ENCODE results near the gene DENND1A.

The DENND1A gene

DNA sequence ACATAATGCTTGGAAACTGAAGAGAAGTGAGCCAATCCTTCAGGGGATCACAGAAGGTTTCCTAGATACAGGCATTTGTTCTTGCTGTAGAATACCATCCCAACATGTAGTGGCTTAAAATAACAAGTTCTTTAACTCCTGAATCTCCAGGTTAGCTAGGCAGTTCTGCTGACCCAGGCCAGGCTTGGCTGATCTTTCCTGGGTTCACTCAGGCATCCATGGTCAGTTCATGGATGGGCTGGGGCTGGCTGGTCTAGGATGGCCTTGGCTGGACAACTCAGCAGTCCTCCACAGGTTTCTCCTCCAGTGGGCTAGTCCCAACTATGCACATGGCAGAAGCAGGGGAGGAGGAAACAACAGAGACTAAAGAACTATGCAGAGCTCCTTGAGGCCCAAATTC lies 37.4 kb upstream of the DENND1A start:
- TF ChIP-seq, protein P1, sequence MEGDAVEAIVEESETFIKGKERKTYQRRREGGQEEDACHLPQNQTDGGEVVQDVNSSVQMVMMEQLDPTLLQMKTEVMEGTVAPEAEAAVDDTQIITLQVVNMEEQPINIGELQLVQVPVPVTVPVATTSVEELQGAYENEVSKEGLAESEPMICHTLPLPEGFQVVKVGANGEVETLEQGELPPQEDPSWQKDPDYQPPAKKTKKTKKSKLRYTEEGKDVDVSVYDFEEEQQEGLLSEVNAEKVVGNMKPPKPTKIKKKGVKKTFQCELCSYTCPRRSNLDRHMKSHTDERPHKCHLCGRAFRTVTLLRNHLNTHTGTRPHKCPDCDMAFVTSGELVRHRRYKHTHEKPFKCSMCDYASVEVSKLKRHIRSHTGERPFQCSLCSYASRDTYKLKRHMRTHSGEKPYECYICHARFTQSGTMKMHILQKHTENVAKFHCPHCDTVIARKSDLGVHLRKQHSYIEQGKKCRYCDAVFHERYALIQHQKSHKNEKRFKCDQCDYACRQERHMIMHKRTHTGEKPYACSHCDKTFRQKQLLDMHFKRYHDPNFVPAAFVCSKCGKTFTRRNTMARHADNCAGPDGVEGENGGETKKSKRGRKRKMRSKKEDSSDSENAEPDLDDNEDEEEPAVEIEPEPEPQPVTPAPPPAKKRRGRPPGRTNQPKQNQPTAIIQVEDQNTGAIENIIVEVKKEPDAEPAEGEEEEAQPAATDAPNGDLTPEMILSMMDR (IDR thresholded peaks at IDR 0.05; ENCODE audit: control insufficient read depth, extremely low read depth, insufficient read depth): no peak
- H3K4me3 ChIP-seq (ENCODE audit: low read depth, low read length): no peak overlapping the region
- no peak for DNase-seq (ENCODE audit: low read depth)

DNA sequence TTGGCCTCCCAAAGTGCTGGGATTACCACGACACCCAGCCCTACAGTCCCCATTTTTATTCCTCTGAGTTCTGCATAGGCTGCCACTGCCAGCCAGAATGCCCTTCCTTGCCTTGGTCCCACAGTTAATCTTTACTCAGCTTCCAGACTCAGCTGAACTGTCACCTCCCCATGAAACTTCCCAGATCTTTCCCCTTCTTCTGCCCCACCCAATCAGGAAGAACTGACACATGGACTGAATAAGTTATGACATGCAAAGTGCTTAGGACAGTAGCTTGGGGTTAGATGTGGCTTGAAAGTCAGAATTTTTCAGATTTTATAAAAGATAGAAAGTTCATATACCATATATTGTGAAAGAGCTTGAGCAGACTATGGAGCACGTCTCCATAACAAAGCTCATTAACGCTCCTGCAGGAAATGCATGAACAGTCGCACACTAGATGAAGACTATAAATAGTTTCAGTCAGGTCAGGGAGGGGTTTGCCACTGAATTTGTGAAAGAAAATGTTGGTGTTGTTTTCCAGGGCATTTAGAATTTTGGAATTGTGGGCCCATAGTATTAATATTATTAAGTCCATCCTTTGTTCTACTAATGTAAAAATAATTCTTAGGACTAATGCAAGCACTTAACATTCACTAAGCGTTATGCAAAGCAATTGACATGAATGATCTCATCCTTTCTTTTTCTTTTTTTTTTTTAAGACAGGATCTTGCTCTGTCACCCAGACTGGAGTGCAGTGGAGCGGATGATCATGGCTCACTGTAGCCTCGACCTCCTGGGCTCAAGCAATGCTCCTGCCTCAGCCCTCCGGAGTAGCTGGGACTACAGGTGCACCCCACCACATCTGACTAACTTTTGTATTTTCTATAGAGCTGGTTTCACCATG lies 36.1 kb upstream of the DENND1A start:
- TF ChIP-seq, protein P1 (IDR thresholded peaks at IDR 0.05; ENCODE audit: control insufficient read depth, extremely low read depth, insufficient read depth): no peak
- no peak for DNase-seq (ENCODE audit: low read depth)
- no peak overlapping the region for H3K4me3 ChIP-seq (ENCODE audit: low read depth, low read length)

DNA sequence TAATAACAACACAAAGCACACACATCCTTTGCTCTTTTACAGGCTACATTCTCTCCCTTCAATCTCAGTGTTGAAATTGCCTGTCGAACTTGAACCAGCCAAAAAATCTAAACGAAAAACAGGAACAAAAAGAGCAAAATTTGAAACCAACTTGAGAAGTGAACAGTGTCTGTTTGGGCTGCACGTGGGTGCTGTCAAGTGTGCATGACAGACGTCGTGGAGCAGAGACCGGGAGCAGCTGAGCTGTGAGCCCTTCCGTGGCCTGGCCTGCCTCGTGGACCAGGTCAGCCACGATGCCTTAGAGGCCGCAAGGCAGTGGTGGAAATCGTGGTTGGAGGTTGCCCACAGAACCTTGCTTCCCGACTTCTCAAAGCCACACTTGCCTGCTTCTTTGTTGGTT lies 34.8 kb upstream of the DENND1A start:
- no peak for DNase-seq (ENCODE audit: low read depth)
- H3K4me3 ChIP-seq (ENCODE audit: low read depth, low read length): no peak overlapping the region
- TF ChIP-seq, protein P1 (IDR thresholded peaks at IDR 0.05; ENCODE audit: control insufficient read depth, extremely low read depth, insufficient read depth): no peak

DNA sequence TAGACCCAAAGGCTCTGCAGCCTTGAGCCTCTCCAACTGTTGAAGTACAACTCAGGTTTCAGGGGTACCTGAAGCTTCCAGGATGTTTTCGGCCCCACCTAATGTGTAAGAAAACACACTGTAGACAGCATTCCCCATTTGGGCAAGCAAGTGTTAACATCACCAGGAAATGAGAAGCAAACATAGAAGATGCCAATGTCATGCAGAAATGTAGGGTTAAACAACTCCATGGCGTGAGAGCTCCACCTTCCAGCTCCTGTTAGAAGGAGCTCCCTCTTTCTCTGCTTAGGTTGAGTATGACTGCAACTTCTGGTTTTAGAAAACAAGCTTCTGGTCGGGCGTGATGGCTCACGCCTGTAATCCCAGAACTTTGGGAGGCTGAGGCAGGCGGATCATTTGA lies 31.0 kb upstream of the DENND1A start:
- DNase-seq (ENCODE audit: low read depth): peak; percentile 30
- no peak overlapping the region for H3K4me3 ChIP-seq (ENCODE audit: low read depth, low read length)
- TF ChIP-seq, protein P1 (IDR thresholded peaks at IDR 0.05; ENCODE audit: control insufficient read depth, extremely low read depth, insufficient read depth): peak; percentile 53

DNA sequence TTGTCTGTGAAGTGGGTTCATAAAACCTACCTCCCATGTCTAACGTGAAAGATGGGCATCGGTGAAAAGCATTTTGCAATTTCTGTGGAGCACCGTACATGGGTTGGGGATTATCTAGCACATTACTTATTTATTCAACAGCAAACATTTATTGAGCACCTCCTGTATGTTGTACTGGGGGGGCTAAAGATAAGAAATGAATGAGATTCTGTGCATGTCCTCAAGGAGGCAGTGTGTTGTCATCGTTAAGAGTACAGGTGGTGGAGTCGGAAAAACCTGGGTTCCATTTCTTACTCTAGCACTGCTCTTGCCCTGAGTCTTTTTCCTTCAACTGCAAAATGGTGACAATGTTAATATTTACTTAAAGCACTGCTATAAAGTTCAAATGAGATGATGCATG lies 30.4 kb upstream of the DENND1A start:
- no peak overlapping the region for H3K4me3 ChIP-seq (ENCODE audit: low read depth, low read length)
- no peak for DNase-seq (ENCODE audit: low read depth)
- TF ChIP-seq, protein P1 (IDR thresholded peaks at IDR 0.05; ENCODE audit: control insufficient read depth, extremely low read depth, insufficient read depth): no peak

DNA sequence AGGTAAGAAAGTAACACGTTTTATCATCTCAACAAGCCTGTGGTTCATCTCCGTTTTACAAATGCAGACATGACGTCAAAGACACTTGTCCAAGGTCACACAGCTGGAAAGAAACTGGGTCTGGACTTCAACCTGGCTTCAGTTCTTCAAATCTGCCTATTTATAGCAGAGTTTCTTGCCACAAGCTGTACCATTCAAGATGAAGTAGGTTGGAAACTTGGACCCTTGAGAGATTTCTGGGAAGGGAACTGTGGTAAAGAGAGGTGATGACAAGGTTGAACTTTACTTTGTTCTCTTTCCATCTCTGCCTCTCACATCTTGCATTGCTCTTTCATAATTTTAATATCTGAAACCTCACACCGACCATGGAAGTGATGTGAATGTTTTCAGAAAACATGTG lies 29.9 kb upstream of the DENND1A start:
- DNase-seq (ENCODE audit: low read depth): no peak
- TF ChIP-seq, protein P1 (IDR thresholded peaks at IDR 0.05; ENCODE audit: control insufficient read depth, extremely low read depth, insufficient read depth): no peak
- H3K4me3 ChIP-seq (ENCODE audit: low read depth, low read length): no peak overlapping the region

DNA sequence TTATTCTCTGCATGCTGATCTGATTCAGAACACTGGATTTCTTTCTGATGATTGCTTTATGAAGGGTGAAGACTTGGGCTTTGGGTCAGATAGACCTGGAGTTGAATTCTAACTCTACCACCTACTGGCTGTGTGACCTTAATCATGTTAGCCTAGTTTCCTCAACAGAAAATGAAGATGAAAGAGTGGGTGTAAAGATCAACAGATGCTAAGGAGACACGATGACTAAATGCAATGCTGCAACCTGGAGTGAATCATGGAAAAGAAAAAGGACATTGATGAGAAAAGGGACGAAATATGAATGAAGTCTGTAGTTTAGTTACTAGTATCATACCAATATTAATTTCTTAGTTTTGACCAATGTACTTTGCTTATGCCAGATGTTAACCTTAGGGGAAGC lies 27.8 kb upstream of the DENND1A start:
- H3K4me3 ChIP-seq (ENCODE audit: low read depth, low read length): no peak overlapping the region
- no peak for DNase-seq (ENCODE audit: low read depth)
- TF ChIP-seq, protein P1 (IDR thresholded peaks at IDR 0.05; ENCODE audit: control insufficient read depth, extremely low read depth, insufficient read depth): no peak

Data from LNCaP clone FGC (cell line).